GM12878 (cell line): ENCODE measurements around the gene CNN3. TPM values are rescaled to one million over a fixed set of nuclear protein-coding genes. Genes with fewer than 3 reads are reported as not detected.

ENCODE experiments used
- ATAC-seq: fragments of 200-7000 bp; cut with Tn5 transposase; 3 replicates; pipeline ENCODE4 v1.9.1; 2020; ENCODE audit warnings: mild to moderate bottlenecking, moderate library complexity
- BruUV-seq: library from RNA; stranded (reverse); fragments of 400-500 nt; replicated peaks from 2 replicates; lab custom pipeline; 2021; lab: Mats Ljungman, UMichigan
- CTCF ChIA-PET: fragments of 300-600 bp; sonication (Branson Sonifier 250); formaldehyde crosslinking; extraction: SDS; loops from one replicate; lab custom pipeline; 2021; ENCODE audit warnings: inconsistent platforms; lab: Yijun Ruan, JAX
- POLR2A ChIA-PET: fragments of 350-600 bp; formaldehyde crosslinking; extraction: SDS; loops from one replicate; lab custom pipeline; 2021; ENCODE audit warnings: inconsistent platforms; lab: Charles Lee
- RAD21 ChIA-PET: fragments of 300-600 bp; sonication (Branson Sonifier 250); formaldehyde crosslinking; loops from one replicate; lab custom pipeline; 2023; ENCODE audit warnings: antibody characterized with exemption; ENCODE audit not compliant: unreplicated experiment; lab: Charles Lee
- SMC1A ChIA-PET: fragments of 300-600 bp; sonication (Branson Sonifier 250); formaldehyde crosslinking; loops from one replicate; lab custom pipeline; 2023; ENCODE audit not compliant: unreplicated experiment, uncharacterized antibody; lab: Charles Lee
- DNase-seq: peaks from one replicate; pipeline ENCODE4 v3.0.0-alpha.2; 2011; ENCODE audit warnings: low read depth, low spot score
- FAIRE-seq: peaks from 3 replicates; lab custom pipeline; 2011; peaks lifted over from hg19 to GRCh38; lab: Jason Lieb, UNC
- H2AFZ ChIP-seq: 2 replicates; pipeline ENCODE4 v1.6.0; 2011; ENCODE audit warnings: low read depth, low read length, control low read depth; ENCODE audit not compliant: control insufficient read depth
- H3K27ac ChIP-seq: 2 replicates; pipeline ENCODE4 v1.5.1; 2011; ENCODE audit warnings: control low read depth; ENCODE audit not compliant: control insufficient read depth, insufficient read depth
- H3K27me3 ChIP-seq, 2 experiments: replicated peaks in 1 of 2; 2 replicates each; pipeline versions ENCODE4 v1.6.0 to v1.6.1; 2011; ENCODE audit warnings: low read length in 1 of 2; ENCODE audit not compliant: control insufficient read depth in 2 of 2, insufficient read depth in 2 of 2
- H3K36me3 ChIP-seq, 2 experiments: 2 replicates each; pipeline ENCODE4 v1.5.1; 2011; ENCODE audit warnings: low read length in 1 of 2; ENCODE audit not compliant: control insufficient read depth in 2 of 2, insufficient read depth in 2 of 2
- H3K4me1 ChIP-seq: 2 replicates; pipeline ENCODE4 v1.6.1; 2011; ENCODE audit warnings: mild to moderate bottlenecking, low read length, moderate library complexity, mixed read lengths; ENCODE audit not compliant: control insufficient read depth, insufficient read depth
- H3K4me2 ChIP-seq: 2 replicates; pipeline ENCODE4 v1.6.0; 2011; ENCODE audit warnings: control low read depth; ENCODE audit not compliant: control insufficient read depth, insufficient read depth
- H3K4me3 ChIP-seq: fragments of 200-600 bp; sonication (generic); 2 replicates; pipeline ENCODE4 v1.5.1; 2016
- H3K79me2 ChIP-seq: 2 replicates; pipeline ENCODE4 v1.6.0; 2011; ENCODE audit warnings: low read length; ENCODE audit not compliant: control insufficient read depth, insufficient read depth
- H3K9ac ChIP-seq: 2 replicates; pipeline ENCODE4 v1.8.0; 2011; ENCODE audit warnings: low read length, control low read depth, mixed read lengths; ENCODE audit not compliant: control insufficient read depth, insufficient read depth
- H3K9me3 ChIP-seq: replicated peaks from 3 replicates; pipeline ENCODE4 v1.5.1; 2011; ENCODE audit warnings: mild to moderate bottlenecking, low read length; ENCODE audit not compliant: control insufficient read depth, insufficient read depth
- H4K20me1 ChIP-seq: 2 replicates; pipeline ENCODE4 v1.6.0; 2011; ENCODE audit not compliant: control insufficient read depth, insufficient read depth
- IKZF1 ChIP-seq: fragments of 450-650 bp; conservative IDR thresholded peaks from 2 replicates; pipeline ENCODE4 v1.6.1; 2017; ENCODE audit warnings: antibody characterized with exemption, mild to moderate bottlenecking
- IKZF2 ChIP-seq, 2 experiments: fragments of 450-650 bp; IDR thresholded peaks; 2 replicates each; pipeline ENCODE4 v1.6.1; 2017; ENCODE audit warnings: mild to moderate bottlenecking in 2 of 2, moderate library complexity in 2 of 2
- MXI1 ChIP-seq: fragments of 150-350 bp; IDR thresholded peaks from 2 replicates; pipeline ENCODE4 v1.6.1; 2011; ENCODE audit warnings: low read depth, mild to moderate bottlenecking, inconsistent platforms, low read length, improper control_type of control experiment
- NFXL1 ChIP-seq: fragments of 450-650 bp; IDR thresholded peaks from 2 replicates; pipeline ENCODE4 v1.6.1; 2017; ENCODE audit warnings: antibody characterized with exemption, mild to moderate bottlenecking, borderline replicate concordance
- SMARCA5 ChIP-seq: fragments of 450-650 bp; IDR thresholded peaks from 2 replicates; pipeline ENCODE4 v1.6.1; 2017; ENCODE audit warnings: mild to moderate bottlenecking
- SPI1 ChIP-seq: IDR thresholded peaks from 2 replicates; pipeline ENCODE4 v1.6.1; 2011; ENCODE audit warnings: low read depth, mild to moderate bottlenecking, low read length, moderate library complexity, borderline replicate concordance; ENCODE audit not compliant: insufficient read depth
- WGBS: methylation state at CpG from one replicate; pipeline ENCODE4 v1.1.6; 2016; ENCODE audit warnings: low lambda C conversion rate; ENCODE audit not compliant: insufficient replicate concordance, insufficient coverage; ENCODE audit errors: missing lambda C conversion rate; 5-methylcytosine and 5-hydroxymethylcytosine counted together
- in situ Hi-C: fragments of 300-500 bp; cut with MboI; formaldehyde crosslinking; loops from 9 replicates; pipeline ENCODE4 v1.14.3; 2018; ENCODE audit warnings: mixed read lengths
- intact Hi-C: fragments of 100-400 bp; cut with micrococcal nuclease; formaldehyde crosslinking; loops from one replicate; pipeline ENCODE4 v1.14.2; 2022; ENCODE audit not compliant: unreplicated experiment
- polyA plus RNA-seq, 11 experiments: library from polyadenylated mRNA; depleted of rRNA in 4 of 11; unstranded in 6 of 11; stranded (reverse) in 5 of 11; fragments of >200 nt; fragmentation: Nextera tagmentation in 4 of 11; fragmentation: Illumina TruSeq in 1 of 11; extraction: Ambion mirVana in 4 of 11; extraction: Trizol in 1 of 11; gene quantifications; 1 replicate in 1 of 11; 2 replicates in 10 of 11; pipeline versions ENCODE4 v1.2.1 to v1.2.3, GENCODE V29; 2011 to 2016; ENCODE audit warnings: inconsistent platforms in 2 of 11, missing spikeins in 2 of 11, low read depth in 1 of 11
- total RNA-seq, 4 experiments: library from RNA; depleted of rRNA in 3 of 4; stranded (reverse); fragments of >200 nt in 3 of 4; fragmentation: Illumina TruSeq in 1 of 4; extraction: Trizol in 1 of 4; gene quantifications; 2 replicates each; pipeline versions ENCODE4 v1.2.1 to v1.2.3, GENCODE V29; 2013 to 2021
- TF ChIP-seq, protein P1 (sequence below): fragments of 450-650 bp; formaldehyde crosslinking; IDR thresholded peaks from 2 replicates; pipeline ENCODE4 v1.5.0; 2022; ENCODE audit warnings: mild to moderate bottlenecking, missing genetic modification characterization
- TF ChIP-seq, protein P2 (sequence below): IDR thresholded peaks from 2 replicates; pipeline ENCODE4 v1.6.1; 2012; ENCODE audit warnings: improper control_type of control experiment, low read depth, low read length; ENCODE audit not compliant: insufficient replicate concordance
- TF ChIP-seq, protein P3 (sequence below): fragments of 450-650 bp; IDR thresholded peaks from 2 replicates; pipeline ENCODE4 v1.6.1; 2016; ENCODE audit warnings: mild to moderate bottlenecking, moderate library complexity, borderline replicate concordance

CNN3 gene
- total and polyA plus RNA-seq, 10 of the 15 experiments (the other 5 are each of a cell fraction or from before 2014, with no cell fraction given) = 0.20 to 48.4 (median 34.3) TPM

DNA sequence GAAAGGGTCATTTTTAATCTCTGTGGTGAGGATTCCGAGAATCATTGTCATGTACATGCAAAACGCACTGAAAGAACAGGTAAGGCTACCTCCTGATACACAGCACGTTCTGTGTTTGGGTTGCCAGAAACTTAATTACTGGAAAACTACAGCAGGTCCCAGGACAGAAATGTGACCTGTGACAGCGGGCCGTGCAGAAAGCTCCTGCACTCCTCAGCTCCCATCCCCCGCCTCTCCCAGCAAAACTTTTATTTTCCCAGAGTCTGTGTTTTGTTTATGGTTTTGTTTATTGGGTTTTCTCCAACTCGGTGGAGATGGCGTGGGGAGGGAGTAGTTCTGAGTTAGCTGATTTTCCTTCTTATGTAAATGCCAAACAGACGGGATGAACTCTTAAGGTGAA, 62.1 kb downstream of the CNN3 start (continued):
- TF ChIP-seq, protein P1, sequence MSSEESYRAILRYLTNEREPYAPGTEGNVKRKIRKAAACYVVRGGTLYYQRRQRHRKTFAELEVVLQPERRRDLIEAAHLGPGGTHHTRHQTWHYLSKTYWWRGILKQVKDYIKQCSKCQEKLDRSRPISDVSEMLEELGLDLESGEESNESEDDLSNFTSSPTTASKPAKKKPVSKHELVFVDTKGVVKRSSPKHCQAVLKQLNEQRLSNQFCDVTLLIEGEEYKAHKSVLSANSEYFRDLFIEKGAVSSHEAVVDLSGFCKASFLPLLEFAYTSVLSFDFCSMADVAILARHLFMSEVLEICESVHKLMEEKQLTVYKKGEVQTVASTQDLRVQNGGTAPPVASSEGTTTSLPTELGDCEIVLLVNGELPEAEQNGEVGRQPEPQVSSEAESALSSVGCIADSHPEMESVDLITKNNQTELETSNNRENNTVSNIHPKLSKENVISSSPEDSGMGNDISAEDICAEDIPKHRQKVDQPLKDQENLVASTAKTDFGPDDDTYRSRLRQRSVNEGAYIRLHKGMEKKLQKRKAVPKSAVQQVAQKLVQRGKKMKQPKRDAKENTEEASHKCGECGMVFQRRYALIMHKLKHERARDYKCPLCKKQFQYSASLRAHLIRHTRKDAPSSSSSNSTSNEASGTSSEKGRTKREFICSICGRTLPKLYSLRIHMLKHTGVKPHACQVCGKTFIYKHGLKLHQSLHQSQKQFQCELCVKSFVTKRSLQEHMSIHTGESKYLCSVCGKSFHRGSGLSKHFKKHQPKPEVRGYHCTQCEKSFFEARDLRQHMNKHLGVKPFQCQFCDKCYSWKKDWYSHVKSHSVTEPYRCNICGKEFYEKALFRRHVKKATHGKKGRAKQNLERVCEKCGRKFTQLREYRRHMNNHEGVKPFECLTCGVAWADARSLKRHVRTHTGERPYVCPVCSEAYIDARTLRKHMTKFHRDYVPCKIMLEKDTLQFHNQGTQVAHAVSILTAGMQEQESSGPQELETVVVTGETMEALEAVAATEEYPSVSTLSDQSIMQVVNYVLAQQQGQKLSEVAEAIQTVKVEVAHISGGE = no peak
- no peak for TF ChIP-seq SMARCA5
- no peak for TF ChIP-seq NFXL1

DNA sequence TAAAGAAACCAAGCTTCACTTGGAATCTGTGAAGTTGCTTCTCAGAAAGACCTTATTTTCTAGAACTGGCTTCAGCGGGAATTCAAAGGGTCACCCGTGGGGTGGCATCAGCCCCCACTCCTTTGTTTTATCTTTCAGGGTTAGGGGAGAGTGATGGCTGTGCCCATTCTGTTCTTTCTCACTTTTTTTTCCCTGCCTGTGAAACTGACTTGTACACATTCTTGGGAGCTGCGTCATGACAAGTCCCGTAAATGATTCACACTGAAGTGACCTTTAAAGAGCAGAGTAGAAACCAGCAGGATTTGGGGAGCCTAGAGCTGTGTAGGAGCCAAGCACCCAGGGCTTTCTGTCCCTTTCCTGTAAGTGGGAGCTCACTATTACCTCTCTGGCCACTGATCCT, 63.0 kb downstream of the CNN3 start:
- CTCF ChIA-PET = interaction anchor here (1.4 to 4.8 kb wide), 2 partner anchors 9 to 179 kb away, joined by 4 to 39 read pairs; no protein-coding TSS in a partner anchor
- Histone ChIP-seq H3K9me3 (no peaks in the 10 kb centered on the region), H2AFZ (no peak overlapping the region), H3K9ac (no peak overlapping the region), H3K27me3 (no peaks in the 10 kb centered on the region; a peak in 1 of 4 replicates), H3K4me3 (no peak overlapping the region), H3K79me2 (no peaks in the 10 kb centered on the region), H4K20me1 (no peaks in the 10 kb centered on the region), H3K4me1 (no peaks in the 10 kb centered on the region), H3K27ac (no peak overlapping the region), H3K4me2 (no peak overlapping the region), H3K36me3 (no peaks in the 10 kb centered on the region)
- ATAC-seq (no peak), DNase-seq (no peak), FAIRE-seq (no peak)
- 33% methylated on average over 3 of the region's 4 CpGs for WGBS
- no TSS peak for BruUV-seq
- SMC1A ChIA-PET = interaction anchor here (1.5 kb wide), 1 partner anchor 10 kb away, joined by 4 read pairs; no protein-coding TSS in a partner anchor
- in situ Hi-C loops (no loop called here), intact Hi-C loops (no loop called here)
- RAD21 ChIA-PET = interaction anchor here (1.0 kb wide), 1 partner anchor 10 kb away, joined by 5 read pairs; no protein-coding TSS in a partner anchor
- POLR2A ChIA-PET = no interaction called here
- TF ChIP-seq, protein P2, sequence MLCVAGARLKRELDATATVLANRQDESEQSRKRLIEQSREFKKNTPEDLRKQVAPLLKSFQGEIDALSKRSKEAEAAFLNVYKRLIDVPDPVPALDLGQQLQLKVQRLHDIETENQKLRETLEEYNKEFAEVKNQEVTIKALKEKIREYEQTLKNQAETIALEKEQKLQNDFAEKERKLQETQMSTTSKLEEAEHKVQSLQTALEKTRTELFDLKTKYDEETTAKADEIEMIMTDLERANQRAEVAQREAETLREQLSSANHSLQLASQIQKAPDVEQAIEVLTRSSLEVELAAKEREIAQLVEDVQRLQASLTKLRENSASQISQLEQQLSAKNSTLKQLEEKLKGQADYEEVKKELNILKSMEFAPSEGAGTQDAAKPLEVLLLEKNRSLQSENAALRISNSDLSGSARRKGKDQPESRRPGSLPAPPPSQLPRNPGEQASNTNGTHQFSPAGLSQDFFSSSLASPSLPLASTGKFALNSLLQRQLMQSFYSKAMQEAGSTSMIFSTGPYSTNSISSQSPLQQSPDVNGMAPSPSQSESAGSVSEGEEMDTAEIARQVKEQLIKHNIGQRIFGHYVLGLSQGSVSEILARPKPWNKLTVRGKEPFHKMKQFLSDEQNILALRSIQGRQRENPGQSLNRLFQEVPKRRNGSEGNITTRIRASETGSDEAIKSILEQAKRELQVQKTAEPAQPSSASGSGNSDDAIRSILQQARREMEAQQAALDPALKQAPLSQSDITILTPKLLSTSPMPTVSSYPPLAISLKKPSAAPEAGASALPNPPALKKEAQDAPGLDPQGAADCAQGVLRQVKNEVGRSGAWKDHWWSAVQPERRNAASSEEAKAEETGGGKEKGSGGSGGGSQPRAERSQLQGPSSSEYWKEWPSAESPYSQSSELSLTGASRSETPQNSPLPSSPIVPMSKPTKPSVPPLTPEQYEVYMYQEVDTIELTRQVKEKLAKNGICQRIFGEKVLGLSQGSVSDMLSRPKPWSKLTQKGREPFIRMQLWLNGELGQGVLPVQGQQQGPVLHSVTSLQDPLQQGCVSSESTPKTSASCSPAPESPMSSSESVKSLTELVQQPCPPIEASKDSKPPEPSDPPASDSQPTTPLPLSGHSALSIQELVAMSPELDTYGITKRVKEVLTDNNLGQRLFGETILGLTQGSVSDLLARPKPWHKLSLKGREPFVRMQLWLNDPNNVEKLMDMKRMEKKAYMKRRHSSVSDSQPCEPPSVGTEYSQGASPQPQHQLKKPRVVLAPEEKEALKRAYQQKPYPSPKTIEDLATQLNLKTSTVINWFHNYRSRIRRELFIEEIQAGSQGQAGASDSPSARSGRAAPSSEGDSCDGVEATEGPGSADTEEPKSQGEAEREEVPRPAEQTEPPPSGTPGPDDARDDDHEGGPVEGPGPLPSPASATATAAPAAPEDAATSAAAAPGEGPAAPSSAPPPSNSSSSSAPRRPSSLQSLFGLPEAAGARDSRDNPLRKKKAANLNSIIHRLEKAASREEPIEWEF = no peak
- TF ChIP-seq MXI1 (no peak), IKZF2 (IDR thresholded peaks at IDR 0.05) (no peak), SPI1 (no peak), IKZF1 (no peak)
- TF ChIP-seq, protein P3, sequence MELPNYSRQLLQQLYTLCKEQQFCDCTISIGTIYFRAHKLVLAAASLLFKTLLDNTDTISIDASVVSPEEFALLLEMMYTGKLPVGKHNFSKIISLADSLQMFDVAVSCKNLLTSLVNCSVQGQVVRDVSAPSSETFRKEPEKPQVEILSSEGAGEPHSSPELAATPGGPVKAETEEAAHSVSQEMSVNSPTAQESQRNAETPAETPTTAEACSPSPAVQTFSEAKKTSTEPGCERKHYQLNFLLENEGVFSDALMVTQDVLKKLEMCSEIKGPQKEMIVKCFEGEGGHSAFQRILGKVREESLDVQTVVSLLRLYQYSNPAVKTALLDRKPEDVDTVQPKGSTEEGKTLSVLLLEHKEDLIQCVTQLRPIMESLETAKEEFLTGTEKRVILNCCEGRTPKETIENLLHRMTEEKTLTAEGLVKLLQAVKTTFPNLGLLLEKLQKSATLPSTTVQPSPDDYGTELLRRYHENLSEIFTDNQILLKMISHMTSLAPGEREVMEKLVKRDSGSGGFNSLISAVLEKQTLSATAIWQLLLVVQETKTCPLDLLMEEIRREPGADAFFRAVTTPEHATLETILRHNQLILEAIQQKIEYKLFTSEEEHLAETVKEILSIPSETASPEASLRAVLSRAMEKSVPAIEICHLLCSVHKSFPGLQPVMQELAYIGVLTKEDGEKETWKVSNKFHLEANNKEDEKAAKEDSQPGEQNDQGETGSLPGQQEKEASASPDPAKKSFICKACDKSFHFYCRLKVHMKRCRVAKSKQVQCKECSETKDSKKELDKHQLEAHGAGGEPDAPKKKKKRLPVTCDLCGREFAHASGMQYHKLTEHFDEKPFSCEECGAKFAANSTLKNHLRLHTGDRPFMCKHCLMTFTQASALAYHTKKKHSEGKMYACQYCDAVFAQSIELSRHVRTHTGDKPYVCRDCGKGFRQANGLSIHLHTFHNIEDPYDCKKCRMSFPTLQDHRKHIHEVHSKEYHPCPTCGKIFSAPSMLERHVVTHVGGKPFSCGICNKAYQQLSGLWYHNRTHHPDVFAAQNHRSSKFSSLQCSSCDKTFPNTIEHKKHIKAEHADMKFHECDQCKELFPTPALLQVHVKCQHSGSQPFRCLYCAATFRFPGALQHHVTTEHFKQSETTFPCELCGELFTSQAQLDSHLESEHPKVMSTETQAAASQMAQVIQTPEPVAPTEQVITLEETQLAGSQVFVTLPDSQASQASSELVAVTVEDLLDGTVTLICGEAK = no peak
